H9 (cell line): ENCODE results near the gene CES2. TPM values are rescaled to one million over a fixed set of nuclear protein-coding genes. Genes with fewer than 3 reads are reported as not detected.

Experiments used
- DNase-seq: peaks from one replicate; pipeline ENCODE4 v3.0.0-alpha.2; 2017
- H2AFZ ChIP-seq: one replicate; pipeline ENCODE4 v1.6.1; 2013; ENCODE audit warnings: mild to moderate bottlenecking, low read length, control low read depth, moderate library complexity
- H2AK5ac ChIP-seq: 2 replicates; pipeline ENCODE4 v1.6.1; 2013; ENCODE audit warnings: low read length, control low read depth, mixed read lengths; ENCODE audit not compliant: insufficient read length
- H2BK120ac ChIP-seq: one replicate; pipeline ENCODE4 v1.6.1; 2013; ENCODE audit warnings: low read depth, mild to moderate bottlenecking, low read length, control low read depth, inconsistent platforms; ENCODE audit not compliant: poor library complexity, severe bottlenecking
- H2BK12ac ChIP-seq: 2 replicates; pipeline ENCODE4 v1.6.1; 2013; ENCODE audit warnings: low read length, control low read depth, mixed read lengths, low read depth; ENCODE audit not compliant: insufficient read length
- H2BK15ac ChIP-seq: 2 replicates; pipeline ENCODE4 v1.6.1; 2013; ENCODE audit warnings: low read depth, low read length, control low read depth
- H2BK20ac ChIP-seq: one replicate; pipeline ENCODE4 v1.6.1; 2013; ENCODE audit warnings: low read depth, mild to moderate bottlenecking, low read length, control low read depth, inconsistent platforms; ENCODE audit not compliant: poor library complexity, severe bottlenecking
- H2BK5ac ChIP-seq: 2 replicates; pipeline ENCODE4 v1.6.1; 2013; ENCODE audit warnings: low read length, control low read depth, mixed read lengths; ENCODE audit not compliant: insufficient read length
- H3K14ac ChIP-seq: 2 replicates; pipeline ENCODE4 v1.6.1; 2013; ENCODE audit warnings: low read length, control low read depth; ENCODE audit not compliant: insufficient read depth
- H3K18ac ChIP-seq: 2 replicates; pipeline ENCODE4 v1.6.1; 2013; ENCODE audit warnings: low read depth, mild to moderate bottlenecking, mixed read lengths, low read length, control low read depth; ENCODE audit not compliant: insufficient read length
- H3K23ac ChIP-seq: 2 replicates; pipeline ENCODE4 v1.6.1; 2013; ENCODE audit warnings: low read length, control low read depth, mixed read lengths, low read depth; ENCODE audit not compliant: insufficient read length
- H3K23me2 ChIP-seq: 2 replicates; pipeline ENCODE4 v1.6.1; 2013; ENCODE audit warnings: low read depth, mild to moderate bottlenecking, mixed read lengths, low read length, control low read depth; ENCODE audit not compliant: insufficient read length, poor library complexity, severe bottlenecking
- H3K27ac ChIP-seq: 2 replicates; pipeline ENCODE4 v1.5.1; 2013; ENCODE audit warnings: low read length, control low read depth, mixed read lengths, low read depth; ENCODE audit not compliant: insufficient read length
- H3K27me3 ChIP-seq: 2 replicates; pipeline ENCODE4 v1.6.1; 2013; ENCODE audit warnings: low read length, control low read depth, inconsistent platforms; ENCODE audit not compliant: insufficient read depth
- H3K4ac ChIP-seq: 2 replicates; pipeline ENCODE4 v1.6.1; 2013; ENCODE audit warnings: low read depth, mild to moderate bottlenecking, control low read depth, inconsistent platforms, low read length, moderate library complexity
- H3K4me1 ChIP-seq: 2 replicates; pipeline ENCODE4 v1.6.1; 2013; ENCODE audit warnings: low read length, control low read depth, inconsistent platforms; ENCODE audit not compliant: insufficient read depth
- H3K4me2 ChIP-seq: 2 replicates; pipeline ENCODE4 v1.6.1; 2013; ENCODE audit warnings: low read length, control low read depth, mixed read lengths; ENCODE audit not compliant: insufficient read length, insufficient read depth
- H3K56ac ChIP-seq: 2 replicates; pipeline ENCODE4 v1.6.1; 2013; ENCODE audit warnings: low read depth, mild to moderate bottlenecking, mixed read lengths, low read length, control low read depth; ENCODE audit not compliant: insufficient read length
- H3K79me1 ChIP-seq: 2 replicates; pipeline ENCODE4 v1.6.1; 2013; ENCODE audit warnings: low read depth, mild to moderate bottlenecking, moderate library complexity, low read length, control low read depth, inconsistent platforms; ENCODE audit not compliant: insufficient read depth, poor library complexity, severe bottlenecking
- H3K79me2 ChIP-seq: 2 replicates; pipeline ENCODE4 v1.6.1; 2013; ENCODE audit warnings: low read length, control low read depth, inconsistent platforms; ENCODE audit not compliant: insufficient read depth
- H3K9ac ChIP-seq: 2 replicates; pipeline ENCODE4 v1.6.1; 2013; ENCODE audit warnings: low read length, control low read depth, mixed read lengths; ENCODE audit not compliant: insufficient read length; ENCODE audit errors: extremely low read depth
- H3K9me3 ChIP-seq: one replicate; pipeline ENCODE4 v1.6.1; 2013; ENCODE audit warnings: low read depth, low read length, inconsistent platforms; ENCODE audit not compliant: control insufficient read depth
- H3T11ph ChIP-seq: one replicate; pipeline ENCODE4 v1.6.1; 2013; ENCODE audit warnings: mild to moderate bottlenecking, low read length, control low read depth, inconsistent platforms
- H4K20me1 ChIP-seq: one replicate; pipeline ENCODE4 v1.6.1; 2013; ENCODE audit not compliant: control insufficient read depth, insufficient read length, insufficient read depth
- H4K5ac ChIP-seq: 2 replicates; pipeline ENCODE4 v1.6.1; 2013; ENCODE audit warnings: low read depth, mild to moderate bottlenecking, mixed read lengths, low read length, control low read depth; ENCODE audit not compliant: insufficient read length
- H4K8ac ChIP-seq: replicated peaks from 2 replicates; pipeline ENCODE4 v1.6.1; 2013; ENCODE audit warnings: low read length, control low read depth, mixed read lengths, low read depth; ENCODE audit not compliant: insufficient read length
- H4K91ac ChIP-seq: 2 replicates; pipeline ENCODE4 v1.6.1; 2013; ENCODE audit warnings: low read depth, mild to moderate bottlenecking, moderate library complexity, mixed read lengths, low read length, control low read depth; ENCODE audit not compliant: insufficient read length
- H3K27ac Mint-ChIP-seq, 3 experiments: 2 replicates in 2 of 3; 3 replicates in 1 of 3; pipeline ENCODE4 v1.8.0; 2020 to 2021; ENCODE audit warnings: mixed read lengths in 3 of 3, mild to moderate bottlenecking in 1 of 3, moderate library complexity in 1 of 3
- H3K27me3 Mint-ChIP-seq: 2 replicates; pipeline ENCODE4 v1.8.0; 2021; ENCODE audit warnings: low read depth, mild to moderate bottlenecking, moderate library complexity, mixed read lengths
- H3K36me3 Mint-ChIP-seq, 3 experiments: 2 replicates in 2 of 3; 3 replicates in 1 of 3; pipeline ENCODE4 v1.8.0; 2020 to 2021; ENCODE audit warnings: low read depth in 3 of 3, mixed read lengths in 3 of 3; ENCODE audit not compliant: insufficient read depth in 1 of 3
- H3K4me1 Mint-ChIP-seq, 2 experiments: 2 replicates each; pipeline ENCODE4 v1.8.0; 2020; ENCODE audit warnings: mixed read lengths in 2 of 2
- H3K4me3 Mint-ChIP-seq, 2 experiments: 2 replicates in 1 of 2; 3 replicates in 1 of 2; pipeline ENCODE4 v1.8.0; 2020 to 2021; ENCODE audit warnings: mild to moderate bottlenecking in 2 of 2, mixed read lengths in 2 of 2, moderate library complexity in 1 of 2
- H3K9me3 Mint-ChIP-seq, 2 experiments: 2 replicates in 1 of 2; 3 replicates in 1 of 2; pipeline ENCODE4 v1.8.0; 2020; ENCODE audit warnings: mild to moderate bottlenecking in 2 of 2, mixed read lengths in 2 of 2, moderate library complexity in 1 of 2
- CTCF ChIP-seq: fragments of 200-600 bp; sonication (generic); conservative IDR thresholded peaks from 3 replicates; pipeline ENCODE4 v1.8.0; 2021; ENCODE audit warnings: antibody characterized with exemption, mild to moderate bottlenecking
- WGBS: extraction: QIAGEN DNeasy Blood & Tissue Kit; methylation state at CpG from one replicate; pipeline ENCODE4 v1.1.7; 2013; ENCODE audit warnings: missing lambda C conversion rate, low lambda C conversion rate, mixed read lengths; ENCODE audit not compliant: insufficient read length; ENCODE audit errors: extremely low coverage; 5-methylcytosine and 5-hydroxymethylcytosine counted together
- total RNA-seq: library from RNA; stranded (reverse); gene quantifications from 2 replicates; pipeline ENCODE4 v1.2.1, GENCODE V29; 2021

CES2 gene
- total RNA-seq, 1 experiment from 2014 or later, result 28.2 TPM

- no peaks in the 10 kb centered on the region for H3K27me3 ChIP-seq
- no CpG with 5 or more reads among the region's 7 CpGs for WGBS
- no peaks in the 10 kb centered on the region for H3K9me3 Mint-ChIP-seq
- H4K5ac ChIP-seq, result no peak overlapping the region
- H3K4me1 ChIP-seq, result no peaks in the 10 kb centered on the region
- no peak overlapping the region for H3T11ph ChIP-seq
- H3K27ac ChIP-seq, result no peak overlapping the region
- H3K27ac Mint-ChIP-seq, result peak overlapping the region in 1 of 3 experiments; percentile 39; a peak in 2 of 7 replicates
- no peaks in the 10 kb centered on the region for H3K36me3 Mint-ChIP-seq
- no peak overlapping the region for H3K9ac ChIP-seq
- no peaks in the 10 kb centered on the region for H3K9me3 ChIP-seq
- H2AK5ac ChIP-seq, result no peak overlapping the region
- no peaks in the 10 kb centered on the region for H4K20me1 ChIP-seq
- no peak overlapping the region for H4K8ac ChIP-seq
- H2BK15ac ChIP-seq, result no peak overlapping the region
- H3K23ac ChIP-seq, result no peak overlapping the region
- H3K14ac ChIP-seq, result no peak overlapping the region
- peaks cover 11 to 19% of the 10 kb centered on the region in 2 experiments for H3K4me1 Mint-ChIP-seq
- H2AFZ ChIP-seq, result no peak overlapping the region
- H2BK120ac ChIP-seq, result no peak overlapping the region
- no peak overlapping the region for H2BK20ac ChIP-seq
- H3K27me3 Mint-ChIP-seq, result peaks cover 7% of the 10 kb centered on the region
- no peak overlapping the region for H4K91ac ChIP-seq
- H3K79me1 ChIP-seq, result no peaks in the 10 kb centered on the region
- DNase-seq, result no peak
- H3K4ac ChIP-seq, result no peak overlapping the region
- no peak overlapping the region for H2BK5ac ChIP-seq
- no peak overlapping the region for H2BK12ac ChIP-seq
- no peak overlapping the region for H3K56ac ChIP-seq
- H3K4me3 Mint-ChIP-seq, result no peak overlapping the region
- no peak for TF ChIP-seq CTCF
- no peaks in the 10 kb centered on the region for H3K23me2 ChIP-seq
- H3K79me2 ChIP-seq, result no peaks in the 10 kb centered on the region
- H3K4me2 ChIP-seq, result no peak overlapping the region
- H3K18ac ChIP-seq, result no peak overlapping the region
These were observed 34.4 kb upstream of the CES2 start for GRCh38 chr16:66900721-66901441.
